Neural progenitor cell (in vitro differentiated cells): Measurements from ENCODE around the gene TEK. TPM values are rescaled to one million over a fixed set of nuclear protein-coding genes. Genes with fewer than 3 reads are reported as not detected.

ENCODE experiments used
- DNase-seq: peaks from one replicate; pipeline ENCODE4 v3.0.0-alpha.2; 2016; ENCODE audit warnings: low spot score
- H2AFZ ChIP-seq: fragments of 200-600 bp; sonication (generic); replicated peaks from 2 replicates; pipeline ENCODE4 v1.6.1; 2016; ENCODE audit warnings: antibody characterized with exemption
- H3F3A ChIP-seq: fragments of 200-600 bp; sonication (generic); 2 replicates; pipeline ENCODE4 v1.6.1; 2016; ENCODE audit warnings: antibody characterized with exemption, low read depth
- H3K27ac ChIP-seq: fragments of 200-600 bp; sonication (generic); 2 replicates; pipeline ENCODE4 v1.5.1; 2016; ENCODE audit warnings: mild to moderate bottlenecking
- H3K27me3 ChIP-seq: fragments of 200-600 bp; sonication (generic); 2 replicates; pipeline ENCODE4 v1.6.1; 2016; ENCODE audit warnings: mild to moderate bottlenecking, moderate library complexity
- H3K36me3 ChIP-seq: fragments of 200-600 bp; sonication (generic); 2 replicates; pipeline ENCODE4 v1.5.1; 2016
- H3K4me1 ChIP-seq: fragments of 200-600 bp; sonication (generic); 2 replicates; pipeline ENCODE4 v1.6.1; 2016; ENCODE audit warnings: mixed run types
- H3K4me2 ChIP-seq: fragments of 200-600 bp; sonication (generic); 2 replicates; pipeline ENCODE4 v1.6.1; 2016
- H3K4me3 ChIP-seq: fragments of 200-600 bp; sonication (generic); 2 replicates; pipeline ENCODE4 v1.5.1; 2016
- H3K79me2 ChIP-seq: fragments of 200-600 bp; sonication (generic); 2 replicates; pipeline ENCODE4 v1.6.1; 2016; ENCODE audit warnings: low read depth
- H3K9ac ChIP-seq: fragments of 200-600 bp; sonication (generic); 2 replicates; pipeline ENCODE4 v1.6.1; 2016
- H3K9me3 ChIP-seq: fragments of 200-600 bp; sonication (generic); 2 replicates; pipeline ENCODE4 v1.5.1; 2016; ENCODE audit warnings: low read depth
- H4K20me1 ChIP-seq: fragments of 200-600 bp; sonication (generic); 2 replicates; pipeline ENCODE4 v1.6.1; 2016; ENCODE audit warnings: low read depth
- H3K27ac Mint-ChIP-seq: 3 replicates; pipeline ENCODE4 v1.8.0; 2021; ENCODE audit warnings: mixed read lengths
- H3K27me3 Mint-ChIP-seq: 2 replicates; pipeline ENCODE4 v1.8.0; 2022; ENCODE audit warnings: low read depth, mild to moderate bottlenecking, inconsistent platforms, moderate library complexity, mixed read lengths; ENCODE audit not compliant: insufficient read depth
- H3K36me3 Mint-ChIP-seq: 3 replicates; pipeline ENCODE4 v1.8.0; 2021; ENCODE audit warnings: mixed read lengths
- H3K4me1 Mint-ChIP-seq: 3 replicates; pipeline ENCODE4 v1.8.0; 2021; ENCODE audit warnings: mixed read lengths
- H3K4me3 Mint-ChIP-seq: 3 replicates; pipeline ENCODE4 v1.8.0; 2021; ENCODE audit warnings: mild to moderate bottlenecking, moderate library complexity, mixed read lengths
- H3K9me3 Mint-ChIP-seq: 3 replicates; pipeline ENCODE4 v1.8.0; 2020; ENCODE audit warnings: mixed read lengths
- CTCF ChIP-seq: fragments of 200-600 bp; sonication (generic); IDR thresholded peaks from 2 replicates; pipeline ENCODE4 v1.5.1; 2017; ENCODE audit warnings: antibody characterized with exemption, mild to moderate bottlenecking
- EZH2 ChIP-seq: fragments of 200-600 bp; sonication (generic); IDR thresholded peaks from 2 replicates; pipeline ENCODE4 v1.6.1; 2017; ENCODE audit warnings: antibody characterized with exemption, mild to moderate bottlenecking, moderate library complexity
- EZH2phosphoT487 ChIP-seq: fragments of 200-600 bp; sonication (generic); IDR thresholded peaks from 2 replicates; pipeline ENCODE4 v1.6.1; 2017; ENCODE audit warnings: antibody characterized with exemption
- total RNA-seq: library from RNA; depleted of rRNA; stranded (reverse); fragments of >200 nt; gene quantifications from 2 replicates; pipeline ENCODE4 v1.2.3, GENCODE V29; 2015; ENCODE audit warnings: low replicate concordance

The TEK gene
- total RNA-seq, 1 donor from 2014 or later: 12.3 TPM

GRCh38 chr9:27085456-27085855 lies 23.6 kb upstream of the TEK start:
- Mint-ChIP-seq H3K27ac (no peak overlapping the region), H3K27me3 (no peaks in the 10 kb centered on the region), H3K36me3 (no peaks in the 10 kb centered on the region), H3K4me1 (no peaks in the 10 kb centered on the region), H3K4me3 (no peak overlapping the region), H3K9me3 (no peaks in the 10 kb centered on the region)
- no peak overlapping the region for H3K9ac ChIP-seq
- no peak overlapping the region for H2AFZ ChIP-seq
- H3F3A ChIP-seq: no peaks in the 10 kb centered on the region
- H3K36me3 ChIP-seq: no peaks in the 10 kb centered on the region
- no peaks in the 10 kb centered on the region for H3K79me2 ChIP-seq
- H3K4me1 ChIP-seq: peaks cover 4% of the 10 kb centered on the region
- DNase-seq: no peak
- no peaks in the 10 kb centered on the region for H3K9me3 ChIP-seq
- H3K27me3 ChIP-seq: no peaks in the 10 kb centered on the region
- TF ChIP-seq EZH2phosphoT487 (no peak), EZH2 (no peak), CTCF (no peak)
- H3K4me2 ChIP-seq: no peak overlapping the region
- H3K4me3 ChIP-seq: no peak overlapping the region
- H3K27ac ChIP-seq: no peak overlapping the region
- no peaks in the 10 kb centered on the region for H4K20me1 ChIP-seq

GRCh38 chr9:27086818-27087680 lies 22.0 kb upstream of the TEK start:
- no peak overlapping the region for H3K4me2 ChIP-seq
- H3K79me2 ChIP-seq: no peaks in the 10 kb centered on the region
- peaks cover 4% of the 10 kb centered on the region for H3K4me1 ChIP-seq
- H3K27me3 ChIP-seq: no peaks in the 10 kb centered on the region
- Mint-ChIP-seq H3K4me3 (no peak overlapping the region), H3K36me3 (no peaks in the 10 kb centered on the region), H3K27ac (no peak overlapping the region), H3K9me3 (no peaks in the 10 kb centered on the region), H3K27me3 (no peaks in the 10 kb centered on the region), H3K4me1 (no peaks in the 10 kb centered on the region)
- no peak overlapping the region for H3K9ac ChIP-seq
- H4K20me1 ChIP-seq: no peaks in the 10 kb centered on the region
- no peaks in the 10 kb centered on the region for H3F3A ChIP-seq
- H3K9me3 ChIP-seq: no peaks in the 10 kb centered on the region
- no peak overlapping the region for H3K4me3 ChIP-seq
- no peak overlapping the region for H2AFZ ChIP-seq
- no peak for TF ChIP-seq EZH2
- TF ChIP-seq CTCF: no peak
- TF ChIP-seq EZH2phosphoT487: no peak
- no peaks in the 10 kb centered on the region for H3K36me3 ChIP-seq
- no peak overlapping the region for H3K27ac ChIP-seq
- no peak for DNase-seq

GRCh38 chr9:27088981-27089380 lies 20.0 kb upstream of the TEK start:
- no peak overlapping the region for H3K27ac ChIP-seq
- no peaks in the 10 kb centered on the region for H3K4me1 ChIP-seq
- no peaks in the 10 kb centered on the region for H3K36me3 ChIP-seq
- Mint-ChIP-seq H3K27me3 (no peaks in the 10 kb centered on the region), H3K9me3 (no peaks in the 10 kb centered on the region), H3K36me3 (no peaks in the 10 kb centered on the region), H3K4me1 (no peaks in the 10 kb centered on the region), H3K4me3 (no peak overlapping the region), H3K27ac (no peak overlapping the region)
- no peak for TF ChIP-seq CTCF
- no peak for TF ChIP-seq EZH2
- no peak for TF ChIP-seq EZH2phosphoT487
- no peaks in the 10 kb centered on the region for H3K27me3 ChIP-seq
- H3K4me2 ChIP-seq: no peak overlapping the region
- DNase-seq: no peak
- no peak overlapping the region for H3K4me3 ChIP-seq
- H2AFZ ChIP-seq: no peak overlapping the region
- no peaks in the 10 kb centered on the region for H3K79me2 ChIP-seq
- no peaks in the 10 kb centered on the region for H3K9me3 ChIP-seq
- no peaks in the 10 kb centered on the region for H3F3A ChIP-seq
- no peak overlapping the region for H3K9ac ChIP-seq
- H4K20me1 ChIP-seq: no peaks in the 10 kb centered on the region
